Measurements from ENCODE around the gene INS. TPM values are rescaled to one million over a fixed set of nuclear protein-coding genes. Genes with fewer than 3 reads are reported as not detected.
A peak's percentile ranks its signal among the peaks of the same experiment; 100 is the strongest.

INS gene
- polyA plus RNA-seq, 4 donors, result not detected

- no peak for DNase-seq (ENCODE audit: low read depth in 4 of 4, low spot score in 3 of 4)
These were observed 6.4 kb upstream of the INS start for GRCh38 chr11:2167141-2168045.

GRCh38 chr11:2166091-2166851 is 5.3 kb upstream of the INS start:
- DNase-seq (ENCODE audit: low read depth in 4 of 4, low spot score in 3 of 4), result no peak

- DNase-seq (ENCODE audit: low read depth in 4 of 4, low spot score in 3 of 4), result no peak
These were observed 4.6 kb upstream of the INS start for GRCh38 chr11:2165571-2165970.

- no peak for DNase-seq (ENCODE audit: low read depth in 4 of 4, low spot score in 3 of 4)
These were observed 4.0 kb upstream of the INS start for GRCh38 chr11:2164861-2165555.

GRCh38 chr11:2164081-2164480 is 3.1 kb upstream of the INS start:
- no peak for DNase-seq (ENCODE audit: low read depth in 4 of 4, low spot score in 3 of 4)

- no peak for DNase-seq (ENCODE audit: low read depth in 4 of 4, low spot score in 3 of 4)
These were observed 2.5 kb upstream of the INS start for GRCh38 chr11:2163428-2163978.

GRCh38 chr11:2159536-2160413 is 1.2 kb downstream of the INS start:
- DNase-seq (ENCODE audit: low read depth in 4 of 4, low spot score in 3 of 4), result no peak

GRCh38 chr11:2158966-2159365 is 2.0 kb downstream of the INS start:
- DNase-seq (ENCODE audit: low read depth in 4 of 4, low spot score in 3 of 4), result no peak

- no peak for DNase-seq (ENCODE audit: low read depth in 4 of 4, low spot score in 3 of 4)
These were observed 2.7 kb downstream of the INS start for GRCh38 chr11:2158296-2158737.

GRCh38 chr11:2157294-2158040 is 3.5 kb downstream of the INS start:
- DNase-seq (ENCODE audit: low read depth in 4 of 4, low spot score in 3 of 4), result no peak

- DNase-seq (ENCODE audit: low read depth in 4 of 4, low spot score in 3 of 4), result no peak
These were observed 4.4 kb downstream of the INS start for GRCh38 chr11:2156416-2157182.

GRCh38 chr11:2155511-2155910 is 5.5 kb downstream of the INS start:
- DNase-seq (ENCODE audit: low read depth in 4 of 4, low spot score in 3 of 4), result no peak

- no peak for DNase-seq (ENCODE audit: low read depth in 4 of 4, low spot score in 3 of 4)
These were observed 6.1 kb downstream of the INS start for GRCh38 chr11:2154889-2155288.

- no peak for DNase-seq (ENCODE audit: low read depth in 4 of 4, low spot score in 3 of 4)
These were observed 6.8 kb downstream of the INS start for GRCh38 chr11:2154195-2154585.

GRCh38 chr11:2153581-2154194 is 7.3 kb downstream of the INS start:
- no peak for DNase-seq (ENCODE audit: low read depth in 4 of 4, low spot score in 3 of 4)

- DNase-seq (ENCODE audit: low read depth in 4 of 4, low spot score in 3 of 4), result peak; percentile 63 to 74 (median 69)
These were observed 9.3 kb downstream of the INS start for GRCh38 chr11:2151500-2152257.

All from right renal pelvis (tissue), 4 donors.